ENCODE results near the gene FOXE3.

DNA sequence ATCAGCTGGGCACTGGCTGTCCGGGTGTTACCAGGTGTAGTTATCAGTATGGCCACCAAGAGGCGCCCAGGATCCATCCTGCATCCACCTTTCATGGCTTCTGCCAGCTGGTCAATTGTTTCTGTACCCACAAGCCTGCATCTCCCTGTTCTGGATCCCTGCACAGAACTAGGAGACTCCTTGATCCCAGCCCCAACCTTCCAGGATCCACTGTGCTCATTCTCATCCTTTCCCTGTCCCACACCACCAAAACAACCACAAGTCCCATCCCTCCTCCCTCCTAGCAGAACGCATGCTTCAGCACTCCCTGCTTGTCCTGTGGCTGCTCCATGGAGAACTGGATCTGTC is 27.2 kb upstream of the FOXE3 start:
- TF ChIP-seq, protein P1, sequence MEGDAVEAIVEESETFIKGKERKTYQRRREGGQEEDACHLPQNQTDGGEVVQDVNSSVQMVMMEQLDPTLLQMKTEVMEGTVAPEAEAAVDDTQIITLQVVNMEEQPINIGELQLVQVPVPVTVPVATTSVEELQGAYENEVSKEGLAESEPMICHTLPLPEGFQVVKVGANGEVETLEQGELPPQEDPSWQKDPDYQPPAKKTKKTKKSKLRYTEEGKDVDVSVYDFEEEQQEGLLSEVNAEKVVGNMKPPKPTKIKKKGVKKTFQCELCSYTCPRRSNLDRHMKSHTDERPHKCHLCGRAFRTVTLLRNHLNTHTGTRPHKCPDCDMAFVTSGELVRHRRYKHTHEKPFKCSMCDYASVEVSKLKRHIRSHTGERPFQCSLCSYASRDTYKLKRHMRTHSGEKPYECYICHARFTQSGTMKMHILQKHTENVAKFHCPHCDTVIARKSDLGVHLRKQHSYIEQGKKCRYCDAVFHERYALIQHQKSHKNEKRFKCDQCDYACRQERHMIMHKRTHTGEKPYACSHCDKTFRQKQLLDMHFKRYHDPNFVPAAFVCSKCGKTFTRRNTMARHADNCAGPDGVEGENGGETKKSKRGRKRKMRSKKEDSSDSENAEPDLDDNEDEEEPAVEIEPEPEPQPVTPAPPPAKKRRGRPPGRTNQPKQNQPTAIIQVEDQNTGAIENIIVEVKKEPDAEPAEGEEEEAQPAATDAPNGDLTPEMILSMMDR (IDR thresholded peaks at IDR 0.05; ENCODE audit: extremely low read depth in 1 of 2, insufficient read depth in 1 of 2, low read depth in 1 of 2, low read length in 2 of 2), result peak; percentile 66 to 84
- TF ChIP-seq FOS (IDR thresholded peaks at IDR 0.05; ENCODE audit: borderline replicate concordance, insufficient read depth, low read length) (no peak), POLR2A (IDR thresholded peaks at IDR 0.05; ENCODE audit: low read depth, low read length) (no peak), POLR2AphosphoS5 (IDR thresholded peaks at IDR 0.05; ENCODE audit: insufficient read depth, low read depth, low read length) (no peak), EZH2 (IDR thresholded peaks at IDR 0.05; ENCODE audit: borderline replicate concordance, low read depth, low read length, severe bottlenecking) (peak; percentile 39), JUN (IDR thresholded peaks at IDR 0.05; ENCODE audit: borderline replicate concordance, insufficient read depth, insufficient read length, low read depth) (no peak), MYC (IDR thresholded peaks at IDR 0.05; ENCODE audit: low read depth, low read length) (no peak), GATA2 (IDR thresholded peaks at IDR 0.05; ENCODE audit: insufficient read depth, insufficient read length, low read depth, low read length) (no peak)
- TF ChIP-seq, protein P2, sequence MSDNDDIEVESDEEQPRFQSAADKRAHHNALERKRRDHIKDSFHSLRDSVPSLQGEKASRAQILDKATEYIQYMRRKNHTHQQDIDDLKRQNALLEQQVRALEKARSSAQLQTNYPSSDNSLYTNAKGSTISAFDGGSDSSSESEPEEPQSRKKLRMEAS (IDR thresholded peaks at IDR 0.05; ENCODE audit: insufficient read depth, insufficient read length), result no peak

All from endothelial cell of umbilical vein (primary cell).